ENCODE results near the gene C6orf62.

C6orf62 gene

DNA sequence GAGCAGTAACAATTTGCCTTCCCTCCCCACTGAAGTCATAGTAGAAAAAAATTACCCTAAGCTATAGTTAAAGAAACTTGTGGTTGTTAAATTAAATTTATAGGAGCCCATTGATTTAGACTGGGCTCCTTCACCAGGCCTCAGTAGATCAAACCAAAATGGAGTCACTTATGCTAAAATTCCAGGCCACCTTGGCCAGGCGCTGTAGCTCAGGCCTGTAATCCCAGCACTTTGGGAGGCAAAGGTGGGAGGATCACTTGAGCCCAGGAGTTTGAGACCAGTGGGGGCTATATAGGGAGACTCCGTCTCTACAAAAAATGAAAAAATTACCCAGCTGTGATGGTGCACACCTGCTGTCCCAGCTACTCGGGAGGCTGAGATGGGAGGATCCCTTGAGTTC lies 40.8 kb upstream of the C6orf62 start:
- TF ChIP-seq CTCF (IDR thresholded peaks at IDR 0.05): no peak

- no peak for TF ChIP-seq CTCF (IDR thresholded peaks at IDR 0.05)
These were observed 38.7 kb upstream of the C6orf62 start for GRCh38 chr6:24757611-24758010.

DNA sequence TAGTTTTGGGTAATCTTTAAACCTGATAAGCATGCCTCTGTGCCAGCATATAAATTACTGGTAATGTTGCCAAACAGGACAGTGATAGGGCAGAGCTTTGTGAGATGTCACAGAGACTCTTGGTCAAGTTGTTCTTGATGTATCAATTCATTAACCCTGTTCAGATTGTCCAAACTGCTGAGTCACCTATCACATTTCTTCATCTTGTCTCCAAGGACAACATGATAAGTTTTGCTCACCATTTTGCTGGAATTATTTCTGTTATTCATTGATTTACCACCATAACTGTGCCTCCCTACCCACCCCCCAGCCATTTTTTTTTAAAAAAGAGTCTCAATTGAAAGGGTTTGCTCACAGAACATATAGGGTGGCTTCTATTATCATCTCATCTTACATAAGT lies 36.3 kb upstream of the C6orf62 start:
- no peak for TF ChIP-seq CTCF (IDR thresholded peaks at IDR 0.05)

DNA sequence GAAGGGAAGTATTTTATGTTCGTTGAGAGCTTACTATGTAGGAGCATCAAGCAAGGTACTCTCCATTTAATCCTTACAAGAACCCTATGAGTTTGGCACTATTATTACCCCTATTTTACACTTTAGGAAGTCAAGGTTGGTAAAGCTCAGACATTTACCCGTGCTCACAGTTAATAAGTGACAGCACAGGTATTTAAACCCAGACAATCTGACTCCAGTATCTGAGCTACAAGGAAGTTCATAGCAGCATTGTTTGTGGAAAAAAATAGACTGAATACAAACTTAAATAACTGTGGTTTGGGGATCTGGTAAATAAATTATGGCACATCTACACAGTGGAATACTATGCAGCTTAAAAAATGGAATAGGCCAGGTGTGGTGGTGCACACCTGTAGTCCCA lies 34.6 kb upstream of the C6orf62 start:
- no peak for TF ChIP-seq CTCF (IDR thresholded peaks at IDR 0.05)

DNA sequence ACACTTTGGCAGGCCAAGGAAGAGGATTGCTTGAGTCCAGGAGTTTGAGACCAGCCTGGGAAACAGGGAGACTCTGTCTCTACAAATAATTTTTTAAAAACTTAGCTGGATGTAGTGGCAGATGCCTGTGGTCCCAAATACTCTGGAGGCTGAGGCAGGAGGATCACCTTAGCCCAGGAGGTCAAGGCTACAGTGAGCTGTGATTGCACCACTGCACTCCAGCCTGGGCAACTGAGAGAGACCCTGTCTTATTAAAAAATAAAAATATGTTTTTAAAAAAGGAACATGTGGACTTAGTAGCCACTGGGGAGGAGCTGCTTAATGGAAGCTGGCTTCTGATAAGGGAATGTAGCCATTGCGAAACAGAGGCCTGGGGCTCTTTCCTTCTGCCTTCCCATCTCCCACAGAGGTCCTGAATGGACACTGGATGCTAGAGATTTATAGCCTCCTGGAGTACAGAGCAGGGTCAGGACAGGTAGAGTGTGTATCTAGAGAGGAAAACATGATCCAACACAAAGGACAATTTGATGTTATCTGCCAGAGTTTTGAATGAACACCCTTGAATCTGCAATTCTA lies 34.1 kb upstream of the C6orf62 start:
- no peak for TF ChIP-seq CTCF (IDR thresholded peaks at IDR 0.05)

GRCh38 chr6:24752503-24752902 lies 33.5 kb upstream of the C6orf62 start:
- no peak for TF ChIP-seq CTCF (IDR thresholded peaks at IDR 0.05)

- TF ChIP-seq CTCF (IDR thresholded peaks at IDR 0.05): no peak
These were observed 30.3 kb upstream of the C6orf62 start for GRCh38 chr6:24749297-24749696.

DNA sequence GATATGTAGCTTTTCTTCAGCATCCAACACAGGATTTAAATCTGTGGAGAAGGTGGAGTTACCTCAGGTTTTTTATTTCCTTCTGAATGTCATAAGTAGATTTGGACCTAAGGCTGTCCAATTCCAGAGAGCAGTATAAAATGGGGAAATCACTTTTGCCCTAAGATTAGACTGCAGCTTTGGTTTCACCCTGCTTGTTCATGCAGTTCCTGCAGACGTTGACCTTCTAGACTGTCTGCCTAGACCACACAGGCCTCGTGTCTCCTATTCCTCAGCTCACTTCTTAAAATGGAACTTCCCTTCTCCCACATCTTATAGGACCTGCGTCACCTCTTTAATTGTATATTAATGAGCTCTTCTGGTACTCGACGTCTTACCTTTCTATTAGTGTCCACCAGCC lies 26.0 kb upstream of the C6orf62 start:
- TF ChIP-seq CTCF (IDR thresholded peaks at IDR 0.05): no peak
